Measurements from ENCODE around the gene PNKD.
A peak's percentile ranks its signal among the peaks of the same experiment; 100 is the strongest.

PNKD gene

DNA sequence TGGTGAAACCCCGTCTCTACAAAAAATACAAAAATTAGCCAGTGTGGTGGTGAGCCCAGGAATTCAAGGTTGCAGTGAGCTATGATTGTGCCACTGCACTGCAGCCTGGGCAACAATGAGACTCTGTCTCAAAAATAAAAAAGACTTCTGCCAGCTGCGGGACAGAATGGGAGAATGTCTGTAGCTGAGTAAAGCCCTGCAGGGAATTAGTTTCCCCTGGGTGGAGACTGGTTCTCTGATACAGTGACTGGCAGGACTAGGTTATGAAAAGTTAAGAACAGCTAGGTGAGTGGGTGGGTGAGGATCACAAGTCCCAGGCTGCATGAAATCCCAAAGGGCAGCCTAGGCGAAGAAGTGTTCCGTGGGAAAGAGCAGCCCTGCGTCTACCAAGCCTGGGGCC, 72.5 kb downstream of the PNKD start:
- peak; percentile 50 for DNase-seq (ENCODE audit: low spot score)

DNA sequence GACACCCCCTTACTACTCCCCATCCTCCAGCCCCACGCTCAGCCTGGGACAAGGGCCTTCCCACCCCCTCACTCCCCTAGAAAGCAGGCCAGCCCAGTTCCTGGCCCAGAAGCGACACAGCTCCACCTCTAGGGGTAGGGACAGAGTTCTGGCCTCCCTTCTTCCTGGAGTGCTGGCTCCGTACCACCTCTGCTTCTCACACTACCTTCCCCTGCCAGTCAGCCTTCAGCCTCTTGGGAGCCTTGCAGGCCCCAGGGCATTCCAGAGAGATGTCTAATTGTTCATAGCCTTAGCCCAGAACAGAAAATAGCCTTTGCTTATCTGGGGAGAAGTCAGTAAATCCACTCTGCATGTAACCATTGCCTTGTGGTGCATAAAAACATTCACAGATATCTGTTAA, 73.3 kb downstream of the PNKD start:
- DNase-seq (ENCODE audit: low spot score): peak; percentile 71

DNA sequence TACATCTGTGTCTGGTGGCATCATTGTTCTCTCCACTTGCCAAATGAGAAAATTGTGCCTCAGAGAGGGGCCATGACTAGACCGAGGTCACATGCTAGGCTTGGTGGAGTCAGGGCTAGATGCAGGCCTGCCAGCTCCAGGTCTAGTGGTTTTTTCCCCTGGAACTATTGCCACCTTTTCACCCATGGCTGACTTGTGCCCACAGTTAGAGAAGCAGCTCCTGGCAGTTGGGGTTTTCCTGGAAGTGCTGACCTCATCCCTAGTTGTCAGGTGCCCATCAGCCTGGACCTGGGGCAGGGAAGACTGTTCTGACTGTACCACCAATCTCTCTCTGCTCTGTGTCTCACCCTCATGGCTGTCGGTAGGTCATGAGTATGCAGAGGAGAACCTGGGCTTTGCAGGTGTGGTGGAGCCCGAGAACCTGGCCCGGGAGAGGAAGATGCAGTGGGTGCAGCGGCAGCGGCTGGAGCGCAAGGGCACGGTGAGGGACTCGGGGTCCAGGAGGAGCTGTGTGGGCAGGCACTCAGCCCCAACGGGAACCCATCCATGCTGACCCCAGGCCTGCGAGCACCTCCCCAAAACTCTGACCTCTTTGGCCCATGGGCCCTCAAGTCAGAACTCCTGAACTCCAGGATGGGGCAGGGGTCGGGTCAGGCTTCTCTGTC, 73.9 kb downstream of the PNKD start:
- no peak for DNase-seq (ENCODE audit: low spot score)

DNA sequence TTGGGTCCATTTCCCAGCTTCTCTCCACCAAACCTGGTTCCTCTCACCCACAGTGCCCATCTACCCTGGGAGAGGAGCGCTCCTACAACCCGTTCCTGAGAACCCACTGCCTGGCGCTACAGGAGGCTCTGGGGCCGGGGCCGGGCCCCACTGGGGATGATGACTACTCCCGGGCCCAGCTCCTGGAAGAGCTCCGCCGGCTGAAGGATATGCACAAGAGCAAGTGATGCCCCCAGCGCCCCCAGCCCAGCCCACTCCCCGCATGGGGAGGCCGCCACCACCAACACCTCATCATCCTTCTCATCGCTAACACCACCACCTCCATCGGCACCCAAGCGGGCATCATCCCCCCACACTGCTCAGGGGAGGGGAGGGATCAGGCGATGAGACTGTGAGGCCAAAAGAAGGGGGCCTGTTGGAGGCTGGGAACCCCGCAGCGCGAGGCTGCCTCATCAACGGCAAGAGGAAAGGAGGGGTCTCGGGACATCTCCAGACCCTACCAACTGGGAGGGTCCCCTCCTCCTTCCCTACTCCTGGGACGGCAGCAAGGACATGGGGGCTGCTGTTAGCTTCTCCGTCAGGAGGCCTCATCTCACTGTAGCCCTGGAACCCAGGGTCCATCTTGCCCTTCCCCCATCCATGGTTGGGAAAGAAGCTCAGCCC, 74.6 kb downstream of the PNKD start:
- DNase-seq (ENCODE audit: low spot score): no peak

DNA sequence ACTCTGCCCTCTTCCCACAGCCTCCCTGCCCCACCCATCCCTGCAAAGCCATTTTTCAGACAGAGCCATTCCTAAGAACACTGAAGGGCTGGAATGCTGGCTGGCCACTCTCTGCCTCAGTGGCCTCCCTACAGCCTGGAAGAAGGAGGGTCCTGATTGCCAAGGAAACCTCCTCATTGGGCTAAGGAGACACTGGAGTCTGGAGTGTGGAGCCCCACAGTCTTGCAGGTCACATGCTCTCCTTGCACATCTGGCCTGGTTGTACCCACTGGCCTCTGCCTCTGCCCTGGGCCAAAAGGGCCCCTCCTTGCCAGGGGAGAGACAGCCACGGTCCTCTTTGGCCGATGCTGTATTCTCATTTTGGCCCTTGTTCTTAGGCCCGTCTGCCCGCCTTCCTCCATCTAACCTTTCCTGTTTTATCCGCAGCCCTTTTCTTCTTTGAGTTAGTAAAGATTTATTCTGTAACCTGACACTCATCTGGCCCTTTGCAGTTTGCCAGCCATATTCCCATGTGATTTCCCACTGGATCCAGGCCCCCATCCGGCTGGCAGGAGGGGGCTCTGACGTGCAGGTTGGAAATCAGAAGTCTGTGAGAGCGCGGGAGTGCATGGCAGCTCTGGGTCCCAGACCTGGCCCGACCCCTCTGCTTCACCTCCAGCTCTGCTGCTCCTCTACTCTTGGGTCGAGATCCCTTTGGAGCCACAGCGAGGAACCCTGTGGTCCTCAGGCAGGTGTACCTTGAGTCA, 75.3 kb downstream of the PNKD start:
- DNase-seq (ENCODE audit: low spot score): no peak

DNA sequence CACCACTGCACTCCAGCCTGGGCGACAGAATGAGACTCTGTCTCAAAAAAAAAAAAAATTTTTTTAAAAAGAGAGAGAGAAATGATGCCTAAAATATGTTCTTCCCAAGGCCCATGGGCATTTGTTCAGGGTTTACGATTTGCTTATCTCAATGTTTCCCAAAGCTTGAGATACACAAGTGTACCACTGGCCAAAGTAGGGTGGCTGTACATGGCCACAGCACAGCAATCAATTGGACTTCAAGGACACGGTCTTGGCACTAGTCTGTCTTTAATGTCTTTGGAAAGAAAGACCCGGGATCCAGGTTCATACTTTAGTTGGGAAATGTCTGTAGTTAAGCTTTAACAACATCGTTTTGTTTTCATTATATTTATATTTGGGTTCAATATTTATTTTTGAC, 76.9 kb downstream of the PNKD start:
- no peak for DNase-seq (ENCODE audit: low spot score)

DNA sequence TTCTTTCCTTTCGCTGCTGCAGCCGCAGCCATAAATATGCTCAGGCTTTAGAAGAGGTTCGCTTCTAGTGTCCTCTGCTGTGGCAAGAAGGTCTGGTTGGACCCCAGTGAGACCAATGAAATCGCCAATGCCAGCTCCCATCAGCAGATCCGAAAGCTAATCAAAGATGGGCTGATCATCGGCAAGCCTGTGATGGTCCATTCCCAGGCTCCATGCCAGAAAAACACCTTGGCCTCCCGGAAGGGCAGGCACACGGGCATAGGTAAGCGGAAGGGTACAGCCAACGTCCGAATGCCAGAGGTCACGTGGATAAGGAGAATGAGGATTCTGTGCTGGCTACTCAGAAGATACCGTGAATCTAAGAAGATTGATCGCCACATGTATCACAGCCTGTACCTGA, 83.7 kb downstream of the PNKD start:
- no peak for DNase-seq (ENCODE audit: low spot score)

DNA sequence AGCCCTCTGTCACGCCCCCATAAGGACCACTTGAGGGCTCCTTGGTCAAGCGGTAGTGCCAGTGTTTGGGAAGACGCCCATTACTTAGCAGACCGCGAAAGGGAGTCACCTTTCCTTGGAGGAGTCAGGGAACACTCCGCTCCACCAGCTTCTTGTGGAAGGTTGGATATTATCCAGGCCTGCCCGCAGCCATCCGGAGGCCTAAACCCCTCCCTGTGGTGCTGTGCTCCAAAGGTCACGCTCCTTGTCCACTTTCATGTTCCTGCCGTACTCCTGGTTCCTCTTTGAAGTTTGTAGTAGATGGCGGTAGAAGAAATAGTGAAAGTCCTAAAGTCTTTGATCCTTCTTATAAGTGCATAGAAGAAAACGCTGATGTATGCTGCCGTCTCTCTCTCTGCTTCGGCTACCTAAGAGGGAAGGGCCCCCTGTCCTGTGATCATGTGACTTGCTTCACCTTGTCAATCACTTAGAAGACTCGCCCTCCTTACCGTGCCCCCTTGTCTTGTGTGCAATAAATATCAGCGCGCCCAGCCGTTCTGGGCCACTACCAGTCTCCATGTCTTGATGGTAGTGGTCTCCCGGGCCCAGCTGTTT, 84.6 kb downstream of the PNKD start:
- no peak for DNase-seq (ENCODE audit: low spot score)

DNA sequence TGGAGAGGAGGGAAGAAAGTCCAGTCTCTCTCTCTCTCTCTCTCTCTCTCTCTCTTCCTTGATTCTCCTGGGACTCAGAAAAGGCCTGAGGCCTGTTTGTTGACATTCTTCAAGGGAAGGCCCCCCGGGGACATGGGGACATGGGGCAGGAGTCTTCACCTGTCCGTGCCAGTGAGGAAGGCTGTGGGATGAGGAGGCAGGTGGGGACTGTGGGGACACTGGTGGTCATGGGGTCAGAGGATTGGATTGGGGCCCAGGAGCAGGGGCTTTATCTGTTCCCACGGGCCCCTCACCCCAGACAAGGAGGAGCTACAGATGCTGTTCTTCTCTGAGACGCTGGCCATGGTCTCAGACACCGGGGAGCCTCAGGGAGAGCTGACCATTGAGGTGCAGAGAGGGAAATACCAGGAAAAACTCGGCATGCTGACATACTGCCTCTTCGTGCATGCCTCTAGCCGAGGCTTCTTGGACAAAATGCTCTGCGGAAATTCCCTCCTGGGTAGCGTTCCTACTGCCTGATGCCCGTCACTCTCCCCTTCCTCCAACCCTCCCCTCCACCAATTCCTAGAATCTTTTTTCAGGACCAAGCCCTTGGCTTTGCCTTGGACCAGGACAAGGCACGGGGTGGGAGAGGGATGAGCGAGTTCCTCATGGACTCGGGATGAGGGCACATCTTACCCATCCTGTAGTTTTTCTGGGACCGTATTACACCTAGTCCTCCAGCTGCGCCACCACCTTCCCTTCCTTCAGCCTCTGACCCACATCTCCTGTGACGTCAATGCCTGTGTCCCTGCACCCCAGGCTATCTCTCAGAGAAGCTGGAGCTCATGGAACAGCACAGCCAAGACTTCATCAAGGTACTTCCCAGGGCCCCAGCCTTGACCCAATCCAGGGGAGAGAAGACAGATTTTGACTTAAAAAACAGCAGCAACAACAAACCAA, 87.2 kb downstream of the PNKD start:
- DNase-seq (ENCODE audit: low spot score): no peak

DNA sequence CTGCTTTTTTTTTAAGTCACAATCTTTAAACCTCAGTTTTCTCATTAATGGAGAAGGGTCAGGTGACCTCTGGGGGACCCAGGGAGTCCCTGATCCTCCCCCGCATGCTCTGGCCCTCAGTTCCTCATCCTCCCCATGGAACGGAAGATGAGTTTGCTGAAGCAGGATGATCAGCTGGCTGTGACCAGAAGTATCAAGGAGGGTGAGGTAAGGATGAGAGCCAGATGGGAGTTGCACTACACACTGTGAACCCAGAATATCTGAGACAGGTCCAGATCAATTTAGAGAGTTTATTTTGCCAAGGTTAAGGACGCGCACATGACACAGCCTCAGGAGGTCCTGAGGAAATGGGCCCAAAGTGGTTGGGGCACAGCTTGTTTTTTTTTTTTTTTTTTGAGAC, 90.1 kb downstream of the PNKD start:
- no peak for DNase-seq (ENCODE audit: low spot score)

DNA sequence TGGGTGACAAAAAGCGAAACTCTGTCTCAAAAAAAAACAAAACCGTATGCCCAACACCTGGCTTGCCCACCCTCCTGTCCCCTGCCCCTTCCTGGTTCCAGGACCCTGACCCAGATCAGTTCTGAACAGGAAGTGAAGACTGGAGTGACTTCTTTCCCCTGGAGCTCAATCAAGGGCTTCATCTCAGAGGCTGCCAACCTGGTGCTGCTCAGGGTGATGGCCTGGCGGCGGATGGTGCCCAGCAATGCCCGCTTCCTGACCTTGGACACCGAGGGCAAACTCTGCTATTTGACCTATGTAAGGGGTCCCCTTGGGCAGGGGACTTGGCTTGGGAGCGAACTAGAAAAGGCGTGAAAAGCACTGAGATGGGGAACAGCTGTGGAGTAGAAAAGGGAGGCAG, 92.3 kb downstream of the PNKD start:
- DNase-seq (ENCODE audit: low spot score): no peak

DNA sequence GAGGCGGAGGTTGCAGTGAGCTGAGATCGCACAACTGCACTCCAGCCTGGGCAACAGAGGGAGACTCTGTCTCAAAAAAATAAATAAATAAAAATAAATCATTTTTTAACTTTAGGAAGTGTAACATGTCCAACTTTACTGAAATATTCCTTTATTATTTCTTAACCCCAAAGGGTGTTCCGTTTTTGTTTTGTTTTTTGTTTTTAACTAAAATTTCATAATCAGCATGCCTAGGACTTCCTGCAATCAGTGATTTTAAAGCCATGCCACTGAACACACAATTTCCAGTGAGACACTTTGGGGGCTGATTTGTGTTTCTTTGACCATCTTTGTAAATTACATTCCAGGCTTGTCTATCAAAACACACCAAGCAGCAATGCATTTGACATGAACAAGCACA, 93.4 kb downstream of the PNKD start:
- DNase-seq (ENCODE audit: low spot score): no peak

DNA sequence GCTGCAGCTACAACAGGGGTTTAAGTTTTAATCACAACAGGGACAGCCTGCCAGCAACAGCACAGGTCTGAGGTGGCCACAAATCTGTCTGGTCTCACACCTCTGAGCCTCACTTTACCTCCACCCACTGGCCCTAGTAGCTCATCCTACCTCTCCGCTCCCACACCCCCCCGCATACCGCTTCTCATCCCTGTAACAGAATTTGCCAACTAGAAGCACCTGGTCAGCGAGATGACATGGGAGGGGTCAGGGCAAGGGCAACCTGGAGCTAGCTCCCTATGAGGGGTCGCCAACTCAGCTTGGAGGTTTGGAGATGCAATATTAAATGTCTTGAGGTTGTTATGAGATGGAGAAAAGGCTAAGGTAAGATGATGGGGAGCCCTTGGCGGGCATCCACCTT, 93.9 kb downstream of the PNKD start:
- DNase-seq (ENCODE audit: low spot score): no peak

DNA sequence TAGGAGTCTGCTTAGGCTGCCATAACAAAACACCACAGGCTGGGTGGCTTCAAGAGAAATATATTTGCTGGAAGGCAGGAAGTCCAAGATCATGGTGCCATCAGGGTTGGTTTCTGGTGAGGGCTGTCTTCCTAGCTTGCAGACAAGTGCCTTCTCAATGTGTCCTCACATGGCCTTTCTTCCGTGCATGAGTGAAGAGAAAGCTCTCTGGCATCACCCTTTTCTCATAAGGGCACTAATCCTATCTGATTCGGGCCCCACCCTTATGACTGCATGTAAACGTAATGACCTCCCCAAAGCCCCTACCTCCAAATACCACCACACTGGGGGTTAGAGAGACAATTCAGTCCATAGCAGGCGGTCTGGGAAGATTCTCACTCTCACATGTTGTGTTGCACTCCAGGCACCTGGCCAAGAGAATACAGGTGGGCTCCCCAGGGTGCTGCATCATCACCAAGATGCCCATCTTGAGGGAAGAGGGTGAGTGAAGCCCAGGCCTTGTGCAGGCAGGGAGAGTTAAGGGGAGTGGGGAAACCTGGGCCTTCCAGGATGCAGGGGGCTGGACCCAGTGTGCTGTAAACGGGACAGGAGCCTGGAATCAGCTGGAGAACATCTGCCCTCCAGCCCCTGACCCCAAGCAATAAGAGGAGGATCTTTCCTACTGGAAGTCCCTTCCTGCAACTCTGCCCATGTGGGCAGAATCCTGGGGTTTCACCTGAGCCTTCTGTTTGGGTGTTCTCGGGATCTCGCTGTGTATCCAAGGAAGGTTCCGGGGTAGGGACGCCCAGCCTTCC, 96.5 kb downstream of the PNKD start:
- DNase-seq (ENCODE audit: low spot score): no peak

DNA sequence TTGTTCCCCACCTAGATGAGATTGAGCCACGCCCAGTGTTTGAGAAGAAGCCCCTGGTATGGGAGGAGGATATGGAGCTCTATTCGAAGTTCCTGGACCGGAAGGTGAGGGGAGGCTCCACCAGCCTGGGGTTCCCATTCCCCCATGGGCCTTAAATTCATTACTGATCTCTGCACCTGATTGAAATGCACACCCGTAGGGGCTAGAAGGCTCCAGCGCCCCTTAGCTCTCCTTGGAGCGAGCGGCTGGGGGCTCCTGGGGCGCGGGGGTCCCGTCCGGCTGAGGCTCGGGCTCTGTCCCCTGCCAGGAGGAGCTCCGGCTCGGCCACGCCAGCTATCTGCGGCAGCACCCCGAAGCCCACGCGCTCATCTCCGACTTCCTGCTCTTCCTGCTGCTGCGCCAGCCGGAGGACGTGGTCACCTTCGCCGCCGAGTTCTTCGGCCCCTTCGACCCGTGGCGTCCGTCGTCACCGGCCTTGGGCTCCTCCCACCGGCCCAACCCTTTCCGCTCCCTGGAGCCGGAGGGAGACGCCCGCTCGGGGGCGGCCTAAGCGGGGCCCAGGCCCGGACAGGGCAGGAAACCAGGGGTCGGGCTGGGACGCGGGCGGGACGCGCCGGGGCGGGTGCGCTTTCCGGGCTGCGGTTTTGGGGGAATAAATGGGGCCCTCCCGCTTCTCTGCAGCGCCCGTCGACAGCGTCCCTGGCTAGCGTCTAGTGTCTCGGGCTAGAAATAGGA, 97.3 kb downstream of the PNKD start:
- no peak for DNase-seq (ENCODE audit: low spot score)

DNA sequence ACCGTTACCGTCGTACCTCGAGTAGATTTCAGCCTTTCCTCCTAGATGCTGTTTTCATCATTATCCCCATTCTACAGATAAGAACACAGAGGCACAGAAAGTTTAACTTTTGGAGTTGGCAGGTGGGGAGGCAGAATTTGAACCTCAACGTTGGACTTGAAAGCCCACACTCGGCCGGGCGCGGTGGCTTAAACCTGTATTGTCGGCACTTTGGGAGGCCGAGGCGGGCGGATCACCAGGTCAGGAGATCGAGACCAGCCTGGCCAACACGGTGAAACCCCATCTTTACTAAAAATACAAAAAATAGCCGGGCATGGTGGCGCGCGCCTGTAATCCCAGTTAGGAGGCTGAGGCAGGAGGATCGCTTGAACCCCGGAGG, 97.8 kb downstream of the PNKD start:
- DNase-seq (ENCODE audit: low spot score): no peak

DNA sequence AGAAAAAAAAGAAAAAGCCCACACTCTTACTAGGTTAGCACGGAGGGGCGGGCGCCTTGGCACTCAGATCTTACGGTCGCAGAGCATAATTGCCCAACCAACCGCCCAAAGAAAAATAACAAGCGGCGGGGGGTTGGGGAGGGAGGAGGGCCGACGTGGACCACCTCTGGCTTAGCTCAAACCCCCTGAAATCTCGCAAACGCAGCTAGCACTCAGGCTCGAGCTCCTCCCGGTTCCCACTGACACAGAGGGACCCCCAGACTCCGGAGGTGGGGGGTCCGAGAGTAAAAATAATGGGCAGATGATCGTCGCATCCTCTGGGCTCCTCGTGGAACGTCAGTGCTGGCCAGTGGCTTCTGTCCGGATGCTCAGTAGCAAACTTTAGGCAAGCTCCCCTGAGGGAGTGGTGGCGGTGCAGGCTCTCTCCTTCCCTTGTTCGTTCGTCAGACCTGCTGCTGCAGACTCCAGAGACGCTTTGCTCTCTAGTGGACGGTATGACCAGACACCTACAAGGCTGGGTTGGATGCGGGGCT, 98.4 kb downstream of the PNKD start:
- no peak for DNase-seq (ENCODE audit: low spot score)

DNA sequence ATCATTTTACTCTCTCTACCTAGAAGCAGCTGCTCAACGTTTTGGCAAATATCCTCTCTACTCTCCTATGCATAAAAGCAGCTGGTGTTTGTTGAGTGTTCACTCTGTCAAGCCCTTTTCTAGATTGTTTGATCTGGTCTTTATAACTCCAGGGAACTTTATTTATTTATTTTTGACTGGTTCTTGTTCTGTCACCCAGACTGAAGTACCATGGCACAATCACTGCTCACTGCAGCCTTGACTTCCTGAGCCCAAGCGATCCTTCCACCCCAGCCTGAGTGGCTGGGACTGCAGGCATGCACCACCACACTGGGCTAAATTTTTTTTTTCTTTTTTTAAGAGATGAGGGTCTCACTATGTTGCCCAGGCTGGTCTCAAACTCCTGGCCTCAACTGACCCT, 99.0 kb downstream of the PNKD start:
- DNase-seq (ENCODE audit: low spot score): no peak

DNA sequence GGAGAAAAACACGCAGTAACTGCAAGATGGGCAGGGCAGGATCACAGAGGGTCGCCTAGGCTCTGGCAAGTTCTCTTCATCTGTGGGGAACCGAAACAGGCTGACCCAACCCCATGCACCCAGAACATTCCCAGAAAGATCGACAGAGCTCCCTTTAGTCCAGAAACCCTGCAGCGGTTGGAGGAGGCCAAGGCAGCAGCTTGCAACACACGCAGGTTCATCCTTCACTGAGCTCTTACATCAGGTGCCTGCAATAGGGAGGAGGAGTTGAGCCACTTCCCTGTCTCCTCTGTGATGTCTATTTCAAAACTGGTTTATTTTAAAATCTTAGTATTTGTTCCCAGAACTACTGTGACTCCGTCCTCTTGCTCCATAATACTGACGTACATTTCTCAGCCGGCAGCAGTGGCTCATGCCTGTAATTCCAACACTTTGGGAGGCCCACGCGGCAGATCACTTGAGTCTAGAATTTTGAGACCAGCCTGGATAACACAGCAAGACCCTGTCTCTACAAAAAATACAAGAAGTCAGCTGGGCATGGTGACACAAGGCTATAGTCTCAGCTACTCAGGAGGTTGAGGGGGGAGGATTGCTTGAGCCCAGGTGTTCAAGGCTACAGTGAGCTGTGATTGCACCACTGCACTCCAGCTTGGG, 100.2 kb downstream of the PNKD start:
- DNase-seq (ENCODE audit: low spot score): no peak

DNA sequence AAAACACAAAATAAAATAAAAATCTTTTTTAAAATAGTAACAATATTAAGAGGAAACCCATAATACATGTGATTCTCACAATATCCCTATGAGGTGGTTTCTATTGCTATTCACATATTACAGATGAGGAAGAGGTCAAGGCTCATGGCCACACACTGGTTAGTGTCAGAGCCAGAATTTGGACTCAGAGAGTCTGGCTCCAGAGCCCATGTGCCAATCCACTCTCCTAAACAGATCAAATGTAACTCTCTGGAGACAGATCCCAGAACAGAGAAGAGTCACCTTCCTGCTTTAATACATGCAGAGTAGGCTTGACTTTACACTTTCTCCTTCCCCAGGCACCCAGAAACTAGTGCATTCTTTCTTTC, 101.6 kb downstream of the PNKD start:
- no peak for DNase-seq (ENCODE audit: low spot score)

Data from COLO829 (cell line).